ENCODE measurements around the gene SHB. TPM values are rescaled to one million over a fixed set of nuclear protein-coding genes. Genes with fewer than 3 reads are reported as not detected.
A peak's percentile ranks its signal among the peaks of the same experiment; 100 is the strongest.

SHB gene
- total and polyA plus RNA-seq, 2 donors (not counting 1 experiment from before 2014, with no cell fraction given): 9.9 to 13.9 TPM

GRCh38 chr9:38041564-38042243 lies 27.3 kb downstream of the SHB start:
- Histone ChIP-seq H3K79me2 (ENCODE audit: control insufficient read depth, insufficient read depth, low read length) (peaks cover 84% of the 10 kb centered on the region), H3K4me3 (replicated peaks in 1 of 4; ENCODE audit: control extremely low read depth in 1 of 4, insufficient read depth in 1 of 4, low read depth in 3 of 4, low read length in 4 of 4) (no peak overlapping the region), H3K9me3 (ENCODE audit: control insufficient read depth, insufficient read depth, low read depth, low read length) (no peaks in the 10 kb centered on the region), H3K36me3 (ENCODE audit: control insufficient read depth, insufficient read depth, low read length) (no peaks in the 10 kb centered on the region), H3K27ac (ENCODE audit: insufficient read depth, low read length) (no peak overlapping the region), H3K4me1 (ENCODE audit: control insufficient read depth, extremely low read depth, insufficient read depth, low read length) (peaks cover 30% of the 10 kb centered on the region), H3K27me3 (ENCODE audit: control insufficient read depth, insufficient read depth, low read length) (no peaks in the 10 kb centered on the region), H2AFZ (ENCODE audit: low read length) (no peak overlapping the region), H4K20me1 (ENCODE audit: control insufficient read depth, extremely low read depth, insufficient read depth, low read length) (no peaks in the 10 kb centered on the region), H3K9ac (ENCODE audit: insufficient read depth, low read length) (no peak overlapping the region), H3K4me2 (ENCODE audit: extremely low read depth, insufficient read depth, low read length) (no peak overlapping the region)
- DNase-seq (ENCODE audit: low read depth in 2 of 2): no peak
- TF ChIP-seq EZH2 (IDR thresholded peaks at IDR 0.05; ENCODE audit: low read length, missing control alignments) (no peak), CTCF (conservative IDR thresholded peaks at IDR 0.05 in 1 of 2, IDR thresholded peaks at IDR 0.05 in 1 of 2; ENCODE audit: low read depth in 1 of 2, low read length in 2 of 2) (no peak)

GRCh38 chr9:38039907-38040682 lies 28.9 kb downstream of the SHB start:
- no peak overlapping the region for H2AFZ ChIP-seq (ENCODE audit: low read length)
- no peaks in the 10 kb centered on the region for H4K20me1 ChIP-seq (ENCODE audit: control insufficient read depth, extremely low read depth, insufficient read depth, low read length)
- H3K27ac ChIP-seq (ENCODE audit: insufficient read depth, low read length): peak overlapping the region; percentile 53
- no peak for TF ChIP-seq CTCF (conservative IDR thresholded peaks at IDR 0.05 in 1 of 2, IDR thresholded peaks at IDR 0.05 in 1 of 2; ENCODE audit: low read depth in 1 of 2, low read length in 2 of 2)
- no peak for TF ChIP-seq EZH2 (IDR thresholded peaks at IDR 0.05; ENCODE audit: low read length, missing control alignments)
- no peak overlapping the region for H3K4me2 ChIP-seq (ENCODE audit: extremely low read depth, insufficient read depth, low read length)
- no peak overlapping the region for H3K4me3 ChIP-seq (replicated peaks in 1 of 4; ENCODE audit: control extremely low read depth in 1 of 4, insufficient read depth in 1 of 4, low read depth in 3 of 4, low read length in 4 of 4)
- H3K9me3 ChIP-seq (ENCODE audit: control insufficient read depth, insufficient read depth, low read depth, low read length): no peaks in the 10 kb centered on the region
- peaks cover 40% of the 10 kb centered on the region for H3K4me1 ChIP-seq (ENCODE audit: control insufficient read depth, extremely low read depth, insufficient read depth, low read length)
- no peak for DNase-seq (ENCODE audit: low read depth in 2 of 2)
- no peaks in the 10 kb centered on the region for H3K36me3 ChIP-seq (ENCODE audit: control insufficient read depth, insufficient read depth, low read length)
- peaks cover 82% of the 10 kb centered on the region for H3K79me2 ChIP-seq (ENCODE audit: control insufficient read depth, insufficient read depth, low read length)
- H3K9ac ChIP-seq (ENCODE audit: insufficient read depth, low read length): no peak overlapping the region
- H3K27me3 ChIP-seq (ENCODE audit: control insufficient read depth, insufficient read depth, low read length): no peaks in the 10 kb centered on the region

- Histone ChIP-seq H3K9me3 (ENCODE audit: control insufficient read depth, insufficient read depth, low read depth, low read length) (no peaks in the 10 kb centered on the region), H3K4me3 (replicated peaks in 1 of 4; ENCODE audit: control extremely low read depth in 1 of 4, insufficient read depth in 1 of 4, low read depth in 3 of 4, low read length in 4 of 4) (no peak overlapping the region), H3K36me3 (ENCODE audit: control insufficient read depth, insufficient read depth, low read length) (no peaks in the 10 kb centered on the region), H3K27ac (ENCODE audit: insufficient read depth, low read length) (peak overlapping the region; percentile 53), H4K20me1 (ENCODE audit: control insufficient read depth, extremely low read depth, insufficient read depth, low read length) (no peaks in the 10 kb centered on the region), H3K27me3 (ENCODE audit: control insufficient read depth, insufficient read depth, low read length) (no peaks in the 10 kb centered on the region), H3K9ac (ENCODE audit: insufficient read depth, low read length) (no peak overlapping the region), H2AFZ (ENCODE audit: low read length) (no peak overlapping the region), H3K79me2 (ENCODE audit: control insufficient read depth, insufficient read depth, low read length) (peaks cover 81% of the 10 kb centered on the region), H3K4me2 (ENCODE audit: extremely low read depth, insufficient read depth, low read length) (no peak overlapping the region), H3K4me1 (ENCODE audit: control insufficient read depth, extremely low read depth, insufficient read depth, low read length) (peaks cover 40% of the 10 kb centered on the region)
- TF ChIP-seq CTCF (conservative IDR thresholded peaks at IDR 0.05 in 1 of 2, IDR thresholded peaks at IDR 0.05 in 1 of 2; ENCODE audit: low read depth in 1 of 2, low read length in 2 of 2) (no peak), EZH2 (IDR thresholded peaks at IDR 0.05; ENCODE audit: low read length, missing control alignments) (no peak)
- DNase-seq (ENCODE audit: low read depth in 2 of 2): peak; percentile 71 to 76
Measured at GRCh38 chr9:38039090-38039906, 29.7 kb downstream of the SHB start.
